Left lung (tissue), 10 donors: Measurements from ENCODE around the gene TAOK3. TPM values are rescaled to one million over a fixed set of nuclear protein-coding genes. Genes with fewer than 3 reads are reported as not detected.

Experiments
- ATAC-seq: fragments of 200-7000 bp; cut with Tn5 transposase; one replicate; pipeline ENCODE4 v1.9.1; 2020; ENCODE audit warnings: moderate library complexity
- DNase-seq, 4 donors: peaks; one replicate each; pipeline ENCODE4 v3.0.0-alpha.2; 2013 to 2020
- H3K27ac ChIP-seq, 2 donors: fragments of 200-600 bp; sonication (generic) in 1 of 2; one replicate each; pipeline versions ENCODE4 v1.5.0 to v1.8.0; 2020 to 2021
- H3K27me3 ChIP-seq, 2 donors: fragments of 200-600 bp; sonication (generic) in 1 of 2; one replicate each; pipeline versions ENCODE4 v1.5.0 to v1.8.0; 2020 to 2021
- H3K36me3 ChIP-seq, 2 donors: fragments of 200-600 bp; sonication (generic) in 1 of 2; one replicate each; pipeline versions ENCODE4 v1.5.0 to v1.8.0; 2020 to 2021
- H3K4me1 ChIP-seq, 2 donors: fragments of 200-600 bp; one replicate each; pipeline ENCODE4 v1.8.0; 2021
- H3K4me3 ChIP-seq, 2 donors: fragments of 200-600 bp; sonication (generic) in 1 of 2; one replicate each; pipeline versions ENCODE4 v1.5.0 to v1.8.0; 2020 to 2021; ENCODE audit warnings: mild to moderate bottlenecking in 1 of 2
- H3K9me3 ChIP-seq, 2 donors: fragments of 200-600 bp; sonication (generic) in 1 of 2; one replicate each; pipeline versions ENCODE4 v1.5.0 to v1.8.0; 2020 to 2021
- intact Hi-C, 2 donors: fragments of 100-400 bp; cut with DNase I; formaldehyde crosslinking; loops; one replicate each; pipeline versions ENCODE4 v1.11.2 to v1.14.2; 2022
- polyA plus RNA-seq, 6 donors: library from polyadenylated mRNA; unstranded; fragments of 120-200 nt; gene quantifications; one replicate each; pipeline ENCODE4 v1.2.1, GENCODE V29; 2013; ENCODE audit not compliant: insufficient read length in 6 of 6
- total RNA-seq, 2 donors: library from RNA; stranded (reverse); fragmentation: NEBNext Ultra II Directional; extraction: Animal tissue kit (Norgen Biotek cat#: 25700); gene quantifications; one replicate each; pipeline ENCODE4 v1.2.1, GENCODE V29; 2021
- TF ChIP-seq, protein P1 (sequence below), 2 donors: fragments of 200-600 bp; sonication (generic) in 1 of 2; IDR thresholded peaks; one replicate each; pipeline versions ENCODE4 v1.5.0 to v1.8.0; 2021; ENCODE audit warnings: antibody characterized with exemption in 2 of 2
- donor health status: DM: no; HTN: yes; CAD: no.
- donor health status: DM: no; HTN: no; CAD: no.

The TAOK3 gene
- total and polyA plus RNA-seq, 8 donors = 39.5 to 61.8 (median 52.1) TPM

DNA sequence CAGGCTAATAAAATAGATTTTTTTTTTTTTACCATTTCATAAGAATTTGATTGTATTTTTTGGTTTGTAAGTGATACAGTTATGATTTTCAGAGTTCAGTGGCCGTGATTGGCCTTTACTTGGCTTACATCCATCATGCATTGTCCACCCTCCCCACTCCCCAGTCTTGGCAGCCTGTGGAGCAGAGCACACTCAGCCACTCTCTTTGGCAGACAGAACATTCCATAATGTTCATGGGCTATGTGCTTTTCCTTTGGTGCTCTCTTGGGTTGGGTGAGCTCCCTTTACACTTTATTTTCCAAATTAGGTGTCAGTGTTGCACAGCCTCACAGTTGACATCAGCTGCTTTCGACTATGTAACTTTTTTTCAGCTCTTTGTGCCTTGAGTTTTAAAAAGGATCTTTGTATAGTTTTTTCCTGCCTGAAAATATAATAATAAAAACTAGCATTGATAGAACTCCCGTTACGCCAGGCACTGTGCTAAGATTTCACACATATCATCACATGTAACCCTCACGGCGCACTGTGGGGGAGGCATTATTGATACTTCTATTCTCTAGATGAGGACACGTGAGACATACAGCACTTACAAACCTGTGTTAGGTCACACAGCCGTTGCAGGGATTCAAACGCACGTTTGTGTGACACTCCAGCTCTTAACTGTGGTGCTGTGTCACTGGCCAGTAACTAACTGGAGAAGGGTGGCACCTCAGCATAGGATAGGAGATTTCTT, 25.2 kb upstream of the TAOK3 start:
- no peak for ATAC-seq
- Histone ChIP-seq H3K27me3 (no peaks in the 10 kb centered on the region), H3K36me3 (peaks cover 0 to 98% of the 10 kb centered on the region in 2 donors), H3K9me3 (no peaks in the 10 kb centered on the region), H3K27ac (no peak overlapping the region), H3K4me3 (no peak overlapping the region), H3K4me1 (no peaks in the 10 kb centered on the region)
- peak in 2 of 4 donors; percentile 44 to 68 for DNase-seq
- TF ChIP-seq, protein P1, sequence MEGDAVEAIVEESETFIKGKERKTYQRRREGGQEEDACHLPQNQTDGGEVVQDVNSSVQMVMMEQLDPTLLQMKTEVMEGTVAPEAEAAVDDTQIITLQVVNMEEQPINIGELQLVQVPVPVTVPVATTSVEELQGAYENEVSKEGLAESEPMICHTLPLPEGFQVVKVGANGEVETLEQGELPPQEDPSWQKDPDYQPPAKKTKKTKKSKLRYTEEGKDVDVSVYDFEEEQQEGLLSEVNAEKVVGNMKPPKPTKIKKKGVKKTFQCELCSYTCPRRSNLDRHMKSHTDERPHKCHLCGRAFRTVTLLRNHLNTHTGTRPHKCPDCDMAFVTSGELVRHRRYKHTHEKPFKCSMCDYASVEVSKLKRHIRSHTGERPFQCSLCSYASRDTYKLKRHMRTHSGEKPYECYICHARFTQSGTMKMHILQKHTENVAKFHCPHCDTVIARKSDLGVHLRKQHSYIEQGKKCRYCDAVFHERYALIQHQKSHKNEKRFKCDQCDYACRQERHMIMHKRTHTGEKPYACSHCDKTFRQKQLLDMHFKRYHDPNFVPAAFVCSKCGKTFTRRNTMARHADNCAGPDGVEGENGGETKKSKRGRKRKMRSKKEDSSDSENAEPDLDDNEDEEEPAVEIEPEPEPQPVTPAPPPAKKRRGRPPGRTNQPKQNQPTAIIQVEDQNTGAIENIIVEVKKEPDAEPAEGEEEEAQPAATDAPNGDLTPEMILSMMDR (IDR thresholded peaks at IDR 0.05) = no peak
- intact Hi-C loops = no loop called here

DNA sequence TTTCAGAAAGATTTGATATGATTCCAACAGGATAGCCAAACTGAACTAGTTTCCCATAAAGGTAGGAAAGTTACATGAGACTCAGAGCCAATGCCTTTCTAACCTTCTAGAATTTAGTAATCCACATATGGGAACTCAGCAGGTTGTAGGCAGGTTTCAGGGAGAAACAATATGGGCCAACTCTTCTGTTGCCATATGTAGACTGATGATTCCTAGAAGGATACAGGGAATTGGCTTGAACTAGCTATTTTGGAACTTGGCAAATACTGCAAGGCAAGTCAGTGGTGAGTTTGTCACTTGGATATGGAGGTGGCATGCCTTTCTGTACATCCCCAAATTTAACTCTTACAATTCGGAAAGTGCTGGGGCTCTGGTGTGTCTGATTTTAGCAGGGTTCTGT, 19.1 kb upstream of the TAOK3 start:
- no peaks in the 10 kb centered on the region for H3K4me1 ChIP-seq
- ATAC-seq (no peak), DNase-seq (no peak)
- no peaks in the 10 kb centered on the region for H3K27me3 ChIP-seq
- H3K36me3 ChIP-seq = peaks cover 0 to 100% of the 10 kb centered on the region in 2 donors
- H3K9me3 ChIP-seq = no peaks in the 10 kb centered on the region
- no peak overlapping the region for H3K27ac ChIP-seq
- intact Hi-C loops = no loop called here
- no peak overlapping the region for H3K4me3 ChIP-seq
- TF ChIP-seq, protein P1 (IDR thresholded peaks at IDR 0.05) = no peak

DNA sequence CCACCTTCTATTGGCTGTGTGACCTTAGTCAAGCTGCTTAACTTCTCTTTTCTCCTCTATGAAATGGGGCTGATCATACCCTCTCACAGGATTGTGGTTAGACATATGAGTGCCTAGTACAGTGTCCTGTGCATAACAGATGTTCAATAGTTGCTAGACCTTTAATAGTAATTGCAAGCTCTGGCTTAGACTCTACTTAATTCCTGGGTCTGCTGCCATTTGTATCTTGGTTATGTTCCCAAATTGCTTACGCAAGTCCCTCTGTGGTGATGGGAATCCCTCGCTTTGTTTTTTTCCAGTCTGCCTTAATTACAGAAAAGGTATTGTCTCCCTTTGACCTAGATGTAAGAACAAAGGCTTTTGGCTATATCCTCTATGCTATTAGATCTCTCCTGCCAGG, 18.7 kb upstream of the TAOK3 start:
- no peaks in the 10 kb centered on the region for H3K27me3 ChIP-seq
- TF ChIP-seq, protein P1 (IDR thresholded peaks at IDR 0.05) = no peak
- no peaks in the 10 kb centered on the region for H3K4me1 ChIP-seq
- no peaks in the 10 kb centered on the region for H3K9me3 ChIP-seq
- DNase-seq (no peak), ATAC-seq (no peak)
- intact Hi-C loops = no loop called here
- peaks cover 0 to 100% of the 10 kb centered on the region in 2 donors for H3K36me3 ChIP-seq
- H3K4me3 ChIP-seq = no peak overlapping the region
- no peak overlapping the region for H3K27ac ChIP-seq

DNA sequence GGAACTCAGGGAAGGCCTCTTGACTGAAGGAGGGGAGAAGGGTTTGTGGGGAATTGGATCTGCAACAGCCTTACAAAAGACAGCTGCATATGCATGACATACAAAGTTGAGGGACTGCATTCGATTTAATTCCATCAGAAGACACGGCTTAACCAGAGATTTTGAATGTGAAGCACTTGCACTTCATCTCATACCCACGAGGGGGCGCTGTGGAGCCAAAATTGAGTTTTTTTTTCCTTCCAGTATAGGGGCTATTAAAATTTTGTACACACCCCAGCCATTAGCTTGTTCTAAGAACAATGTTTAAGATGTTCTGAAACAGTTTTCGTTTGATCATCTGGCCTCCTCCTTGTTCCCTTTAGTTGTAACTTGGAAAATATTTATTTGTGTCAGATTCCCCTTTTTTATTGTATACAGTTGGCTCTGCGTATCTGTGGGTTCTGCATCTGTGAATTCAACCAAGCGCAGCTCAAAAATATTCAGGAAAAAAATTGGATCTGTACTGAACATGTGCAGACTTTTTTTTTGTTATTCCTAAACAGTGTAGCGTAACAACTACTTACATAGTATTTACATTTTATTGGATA, 5.3 kb upstream of the TAOK3 start:
- Histone ChIP-seq H3K9me3 (no peaks in the 10 kb centered on the region), H3K27me3 (no peaks in the 10 kb centered on the region), H3K27ac (peak overlapping the region in 1 of 2 donors; percentile 90), H3K4me3 (peak overlapping the region; percentile 97 to 98), H3K36me3 (peaks cover 0 to 44% of the 10 kb centered on the region in 2 donors), H3K4me1 (peaks cover 4 to 45% of the 10 kb centered on the region in 2 donors)
- intact Hi-C loops = loop anchor here in 1 of 2 donors (5.0 kb wide), 1 partner anchor 196 kb away; no protein-coding TSS in a partner anchor
- ATAC-seq (peak; percentile 26), DNase-seq (peak in 1 of 4 donors; percentile 64)
- TF ChIP-seq, protein P1 (IDR thresholded peaks at IDR 0.05) = peak; percentile 93 to 98
